Kidney (tissue), 14 donors: ENCODE results near the gene USP6NL. TPM values are rescaled to one million over a fixed set of nuclear protein-coding genes. Genes with fewer than 3 reads are reported as not detected.

Experiments
- DNase-seq, 5 donors: peaks; one replicate each; pipeline ENCODE4 v3.0.0-alpha.2; 2013 to 2020
- FAIRE-seq: peaks from 2 replicates; lab custom pipeline; 2012; peaks lifted over from hg19 to GRCh38; lab: Jason Lieb, UNC
- H3K27ac ChIP-seq, 2 donors: one replicate each; pipeline ENCODE4 v1.7.0; 2013; ENCODE audit warnings: low read depth in 2 of 2, low read length in 2 of 2, inconsistent platforms in 1 of 2
- H3K27me3 ChIP-seq: one replicate; pipeline ENCODE4 v1.7.1; 2013; ENCODE audit warnings: low read length, inconsistent platforms; ENCODE audit not compliant: control insufficient read depth, insufficient read depth
- H3K36me3 ChIP-seq, 3 donors: one replicate each; pipeline versions ENCODE4 v1.7.0 to v1.7.1; 2013; ENCODE audit warnings: low read length in 3 of 3, control low read depth in 1 of 3, inconsistent platforms in 1 of 3; ENCODE audit not compliant: insufficient read depth in 3 of 3, control insufficient read depth in 2 of 3
- H3K4me1 ChIP-seq, 3 donors: one replicate each; pipeline versions ENCODE4 v1.7.0 to v1.7.1; 2013; ENCODE audit warnings: low read length in 3 of 3, inconsistent platforms in 1 of 3, low read depth in 1 of 3; ENCODE audit not compliant: control insufficient read depth in 2 of 3, insufficient read depth in 2 of 3
- H3K4me3 ChIP-seq, 3 donors: one replicate each; pipeline versions ENCODE4 v1.7.0 to v1.8.1; 2013; ENCODE audit warnings: low read length in 3 of 3, control low read depth in 1 of 3, inconsistent platforms in 1 of 3
- H3K9ac ChIP-seq, 3 donors: one replicate each; pipeline versions ENCODE4 v1.7.0 to v1.7.1; 2013; ENCODE audit warnings: low read length in 3 of 3, control low read depth in 1 of 3, inconsistent platforms in 1 of 3
- H3K9me3 ChIP-seq, 3 donors: one replicate each; pipeline versions ENCODE4 v1.7.0 to v1.7.1; 2013; ENCODE audit warnings: low read length in 3 of 3, control low read depth in 1 of 3, inconsistent platforms in 1 of 3; ENCODE audit not compliant: control insufficient read depth in 2 of 3, insufficient read depth in 1 of 3
- CTCF ChIP-seq: IDR thresholded peaks from 3 replicates; pipeline ENCODE4 v1.5.1; 2012; ENCODE audit warnings: mild to moderate bottlenecking, moderate library complexity, borderline replicate concordance; ENCODE audit not compliant: insufficient read depth; ENCODE audit errors: extremely low read depth
- intact Hi-C: fragments of 100-400 bp; cut with DNase I; formaldehyde crosslinking; loops from one replicate; pipeline ENCODE4 v1.11.1; 2022
- polyA plus RNA-seq: library from polyadenylated mRNA; stranded (reverse); fragments of 350-450 nt; fragmentation: Illumina TruSeq; extraction: RNeasy Lipid Tissue Mini Kit (QIAGEN cat#74804); gene quantifications from one replicate; pipeline ENCODE4 v1.2.3, GENCODE V29; 2014; ENCODE audit warnings: low read depth, low replicate concordance; ENCODE audit not compliant: insufficient read depth
- total RNA-seq: library from RNA; stranded (reverse); fragmentation: NEBNext Ultra II Directional; extraction: Animal tissue kit (Norgen Biotek cat#: 25700); gene quantifications from one replicate; pipeline ENCODE4 v1.2.1, GENCODE V29; 2021
- donor health status: control.
- donor health status: control.
- donor health status: control.
- donor health status: control.
- donor health status: control.
- donor health status: DM: yes; HTN: yes; CAD: no.
- donor health status: Normal renal cell carcinoma (clear cell type).

USP6NL gene
- total and polyA plus RNA-seq, 2 donors from 2014 or later = 4.5 to 17.7 TPM

GRCh38 chr10:11625019-11625735 lies 13.7 kb upstream of the USP6NL start:
- no peak for TF ChIP-seq CTCF
- Histone ChIP-seq H3K36me3 (no peaks in the 10 kb centered on the region), H3K4me1 (no peaks in the 10 kb centered on the region), H3K9me3 (no peaks in the 10 kb centered on the region), H3K4me3 (no peak overlapping the region), H3K27me3 (no peaks in the 10 kb centered on the region), H3K27ac (no peak overlapping the region), H3K9ac (no peak overlapping the region)
- FAIRE-seq = no peak
- DNase-seq = no peak
- intact Hi-C loops = no loop called here

GRCh38 chr10:11617233-11617632 lies 5.8 kb upstream of the USP6NL start:
- TF ChIP-seq CTCF = no peak
- peaks cover 0 to 2% (median 0%) of the 10 kb centered on the region in 3 donors for H3K4me1 ChIP-seq
- H3K27me3 ChIP-seq = no peaks in the 10 kb centered on the region
- H3K9me3 ChIP-seq = no peaks in the 10 kb centered on the region
- H3K27ac ChIP-seq = no peak overlapping the region
- FAIRE-seq = no peak
- H3K4me3 ChIP-seq = no peak overlapping the region
- DNase-seq = no peak
- no peaks in the 10 kb centered on the region for H3K36me3 ChIP-seq
- intact Hi-C loops = no loop called here
- H3K9ac ChIP-seq = no peak overlapping the region

- no peak for TF ChIP-seq CTCF
- no peak overlapping the region for H3K4me3 ChIP-seq
- no peak overlapping the region for H3K27ac ChIP-seq
- FAIRE-seq (no peak), DNase-seq (no peak)
- H3K27me3 ChIP-seq = no peaks in the 10 kb centered on the region
- no peaks in the 10 kb centered on the region for H3K9me3 ChIP-seq
- H3K9ac ChIP-seq = no peak overlapping the region
- no peaks in the 10 kb centered on the region for H3K36me3 ChIP-seq
- peaks cover 0 to 2% (median 0%) of the 10 kb centered on the region in 3 donors for H3K4me1 ChIP-seq
- intact Hi-C loops = no loop called here
These were observed 4.6 kb upstream of the USP6NL start for GRCh38 chr10:11616021-11616420.
